Endothelial cell of umbilical vein (primary cell): ENCODE results near the gene IFNL3. TPM values are rescaled to one million over a fixed set of nuclear protein-coding genes. Genes with fewer than 3 reads are reported as not detected.

Experiments
- BruUV-seq: library from RNA; stranded (reverse); fragments of 400-500 nt; replicated peaks from 2 replicates; lab custom pipeline; 2021; lab: Mats Ljungman, UMichigan
- CTCF ChIA-PET: fragments of 300-600, 350-600 bp; sonication (Branson Sonifier 250); formaldehyde crosslinking; loops from one replicate; lab custom pipeline; 2021; ENCODE audit warnings: antibody characterized with exemption, inconsistent platforms; lab: Charles Lee
- POLR2A ChIA-PET: fragments of 300-600, 350-600 bp; sonication (Branson Sonifier 250); formaldehyde crosslinking; loops from one replicate; lab custom pipeline; 2021; ENCODE audit warnings: antibody characterized with exemption, inconsistent platforms; lab: Charles Lee
- DNase-seq: peaks from one replicate; pipeline ENCODE4 v3.0.0-alpha.2; 2011; ENCODE audit warnings: low read depth, low spot score
- FAIRE-seq: peaks from 2 replicates; lab custom pipeline; 2011; peaks lifted over from hg19 to GRCh38; lab: Jason Lieb, UNC
- H2AFZ ChIP-seq: 2 replicates; pipeline ENCODE4 v1.6.0; 2012; ENCODE audit warnings: low read depth, low read length, control low read depth, inconsistent platforms
- H3K27ac ChIP-seq: 2 replicates; pipeline ENCODE4 v1.5.1; 2011; ENCODE audit warnings: low read depth, mild to moderate bottlenecking, control low read depth, low read length, moderate library complexity; ENCODE audit not compliant: insufficient read depth
- H3K27me3 ChIP-seq, 2 experiments: 2 replicates each; pipeline versions ENCODE4 v1.6.0 to v1.6.1; 2011; ENCODE audit warnings: low read length in 2 of 2, mixed read lengths in 1 of 2; ENCODE audit not compliant: control insufficient read depth in 2 of 2, insufficient read depth in 2 of 2
- H3K36me3 ChIP-seq, 2 experiments: 2 replicates in 1 of 2; 3 replicates in 1 of 2; pipeline ENCODE4 v1.5.1; 2011; ENCODE audit warnings: low read length in 2 of 2, mild to moderate bottlenecking in 1 of 2, moderate library complexity in 1 of 2; ENCODE audit not compliant: control insufficient read depth in 2 of 2, insufficient read depth in 2 of 2; ENCODE audit errors: extremely low read depth in 1 of 2
- H3K4me1 ChIP-seq: 3 replicates; pipeline ENCODE4 v1.5.1; 2011; ENCODE audit warnings: mild to moderate bottlenecking, low read length; ENCODE audit not compliant: control insufficient read depth, insufficient read depth; ENCODE audit errors: extremely low read depth
- H3K4me2 ChIP-seq: 2 replicates; pipeline ENCODE4 v1.6.1; 2011; ENCODE audit warnings: low read length, control low read depth, mixed read lengths; ENCODE audit not compliant: insufficient read depth
- H3K4me3 ChIP-seq, 3 experiments: fragments of 200-600 bp in 1 of 3; sonication (generic), shearing (Covaris generic) in 1 of 3; replicated peaks in 1 of 3; 2 replicates each; pipeline ENCODE4 v1.5.1; 2011 to 2016; ENCODE audit warnings: control low read depth in 3 of 3, low read length in 3 of 3, mild to moderate bottlenecking in 2 of 3, inconsistent platforms in 1 of 3, low read depth in 1 of 3, moderate library complexity in 1 of 3; ENCODE audit not compliant: insufficient read depth in 1 of 3
- H3K79me2 ChIP-seq: 2 replicates; pipeline ENCODE4 v1.6.0; 2012; ENCODE audit warnings: low read length, inconsistent platforms; ENCODE audit not compliant: control insufficient read depth, insufficient read depth
- H3K9ac ChIP-seq: replicated peaks from 2 replicates; pipeline ENCODE3; 2011; ENCODE audit warnings: low read length, control low read depth; ENCODE audit not compliant: insufficient read depth; ENCODE audit errors: extremely low read depth
- H3K9me1 ChIP-seq: replicated peaks from 3 replicates; pipeline ENCODE4 v1.6.0; 2011; ENCODE audit warnings: mild to moderate bottlenecking, low read length; ENCODE audit not compliant: control insufficient read depth, insufficient read depth; ENCODE audit errors: extremely low read depth
- H3K9me3 ChIP-seq: replicated peaks from 2 replicates; pipeline ENCODE4 v1.5.1; 2012; ENCODE audit warnings: low read length, inconsistent platforms; ENCODE audit not compliant: control insufficient read depth, insufficient read depth
- H4K20me1 ChIP-seq: replicated peaks from 2 replicates; pipeline ENCODE3; 2011; ENCODE audit warnings: mild to moderate bottlenecking, low read length; ENCODE audit not compliant: control insufficient read depth, insufficient read depth; ENCODE audit errors: extremely low read depth
- EZH2 ChIP-seq: IDR thresholded peaks from 2 replicates; pipeline ENCODE4 v1.6.1; 2012; ENCODE audit warnings: borderline replicate concordance, low read depth, mild to moderate bottlenecking, moderate library complexity, low read length, inconsistent platforms; ENCODE audit not compliant: severe bottlenecking
- FOS ChIP-seq: IDR thresholded peaks from 2 replicates; pipeline ENCODE4 v1.6.1; 2011; ENCODE audit warnings: mild to moderate bottlenecking, low read length, moderate library complexity, borderline replicate concordance; ENCODE audit not compliant: insufficient read depth
- GATA2 ChIP-seq: IDR thresholded peaks from 2 replicates; pipeline ENCODE4 v1.7.0; 2011; ENCODE audit warnings: low read depth, mild to moderate bottlenecking, moderate library complexity, mixed read lengths, low read length; ENCODE audit not compliant: insufficient read length, insufficient read depth
- JUN ChIP-seq: IDR thresholded peaks from 2 replicates; pipeline ENCODE4 v1.6.1; 2011; ENCODE audit warnings: borderline replicate concordance, low read depth; ENCODE audit not compliant: insufficient read length, insufficient read depth
- MYC ChIP-seq: IDR thresholded peaks from one replicate; pipeline ENCODE4 v1.6.1; 2011; ENCODE audit warnings: mild to moderate bottlenecking, low read depth, low read length
- POLR2A ChIP-seq: IDR thresholded peaks from 2 replicates; pipeline ENCODE4 v1.6.1; 2012; ENCODE audit warnings: low read depth, mild to moderate bottlenecking, control low read depth, low read length
- POLR2AphosphoS5 ChIP-seq: IDR thresholded peaks from 2 replicates; pipeline ENCODE4 v1.6.1; 2012; ENCODE audit warnings: low read depth, mild to moderate bottlenecking, control low read depth, low read length, moderate library complexity; ENCODE audit not compliant: insufficient read depth
- dilution Hi-C: fragments of 300-500 bp; cut with MboI; formaldehyde crosslinking; loops from one replicate; pipeline ENCODE4 v1.15.0; 2019; ENCODE audit warnings: low sequenced_read_pairs; ENCODE audit not compliant: extremely low pct_ligation_motif_present
- intact Hi-C: fragments of 100-400 bp; cut with micrococcal nuclease; formaldehyde crosslinking; loops from one replicate; pipeline ENCODE4 v1.10.0; 2022
- polyA plus RNA-seq, 4 experiments: library from polyadenylated mRNA; depleted of rRNA in 3 of 4; stranded (reverse) in 3 of 4; unstranded in 1 of 4; fragments of >200 nt; gene quantifications; 2 replicates each; pipeline versions ENCODE4 v1.2.1 to v1.2.3, GENCODE V29; 2011 to 2012; ENCODE audit warnings: missing spikeins in 1 of 4
- total RNA-seq: library from RNA; stranded (reverse); gene quantifications from 2 replicates; pipeline ENCODE4 v1.2.3, GENCODE V29; 2021
- TF ChIP-seq, protein P1 (sequence below), 2 donors: IDR thresholded peaks; 1 replicate in 1 of 2; 2 replicates in 1 of 2; pipeline ENCODE4 v1.5.1; 2011; ENCODE audit warnings: low read length in 2 of 2, mild to moderate bottlenecking in 2 of 2, moderate library complexity in 2 of 2, control low read depth in 1 of 2, inconsistent platforms in 1 of 2, low read depth in 1 of 2; ENCODE audit not compliant: insufficient read depth in 1 of 2; ENCODE audit errors: extremely low read depth in 1 of 2
- TF ChIP-seq, protein P2 (sequence below): IDR thresholded peaks from 2 replicates; pipeline ENCODE4 v1.6.1; 2011; ENCODE audit not compliant: insufficient read depth, insufficient read length

IFNL3 gene
- total and polyA plus RNA-seq, 2 donors (not counting 3 experiments of a cell fraction or from before 2014, with no cell fraction given), result not detected

- POLR2A ChIA-PET, result no interaction called here
- Histone ChIP-seq H3K36me3 (no peaks in the 10 kb centered on the region), H3K4me2 (no peak overlapping the region), H3K27ac (no peak overlapping the region), H3K4me3 (no peak overlapping the region), H3K9me3 (no peaks in the 10 kb centered on the region), H3K79me2 (no peaks in the 10 kb centered on the region), H4K20me1 (no peaks in the 10 kb centered on the region), H3K27me3 (peaks cover 28 to 34% of the 10 kb centered on the region in 2 experiments), H3K9me1 (no peaks in the 10 kb centered on the region), H3K9ac (no peak overlapping the region), H3K4me1 (no peaks in the 10 kb centered on the region), H2AFZ (no peak overlapping the region)
- TF ChIP-seq POLR2A, result no peak
- TF ChIP-seq EZH2, result no peak
- TF ChIP-seq MYC, result no peak
- no peak for TF ChIP-seq POLR2AphosphoS5
- no peak for TF ChIP-seq JUN
- TF ChIP-seq, protein P1, sequence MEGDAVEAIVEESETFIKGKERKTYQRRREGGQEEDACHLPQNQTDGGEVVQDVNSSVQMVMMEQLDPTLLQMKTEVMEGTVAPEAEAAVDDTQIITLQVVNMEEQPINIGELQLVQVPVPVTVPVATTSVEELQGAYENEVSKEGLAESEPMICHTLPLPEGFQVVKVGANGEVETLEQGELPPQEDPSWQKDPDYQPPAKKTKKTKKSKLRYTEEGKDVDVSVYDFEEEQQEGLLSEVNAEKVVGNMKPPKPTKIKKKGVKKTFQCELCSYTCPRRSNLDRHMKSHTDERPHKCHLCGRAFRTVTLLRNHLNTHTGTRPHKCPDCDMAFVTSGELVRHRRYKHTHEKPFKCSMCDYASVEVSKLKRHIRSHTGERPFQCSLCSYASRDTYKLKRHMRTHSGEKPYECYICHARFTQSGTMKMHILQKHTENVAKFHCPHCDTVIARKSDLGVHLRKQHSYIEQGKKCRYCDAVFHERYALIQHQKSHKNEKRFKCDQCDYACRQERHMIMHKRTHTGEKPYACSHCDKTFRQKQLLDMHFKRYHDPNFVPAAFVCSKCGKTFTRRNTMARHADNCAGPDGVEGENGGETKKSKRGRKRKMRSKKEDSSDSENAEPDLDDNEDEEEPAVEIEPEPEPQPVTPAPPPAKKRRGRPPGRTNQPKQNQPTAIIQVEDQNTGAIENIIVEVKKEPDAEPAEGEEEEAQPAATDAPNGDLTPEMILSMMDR (IDR thresholded peaks at IDR 0.05; ENCODE audit: extremely low read depth in 1 of 2, insufficient read depth in 1 of 2, low read depth in 1 of 2, low read length in 2 of 2), result no peak
- no peak for TF ChIP-seq GATA2
- TF ChIP-seq, protein P2, sequence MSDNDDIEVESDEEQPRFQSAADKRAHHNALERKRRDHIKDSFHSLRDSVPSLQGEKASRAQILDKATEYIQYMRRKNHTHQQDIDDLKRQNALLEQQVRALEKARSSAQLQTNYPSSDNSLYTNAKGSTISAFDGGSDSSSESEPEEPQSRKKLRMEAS, result no peak
- no peak for TF ChIP-seq FOS
- intact Hi-C loops (loop anchor here (5.0 kb wide), 1 partner anchor 143 kb away; no protein-coding TSS in a partner anchor), dilution Hi-C loops (no loop called here)
- CTCF ChIA-PET, result no interaction called here
- no peak for DNase-seq
- BruUV-seq, result no TSS peak
- no peak for FAIRE-seq
Observed at GRCh38 chr19:39194832-39195542, 49.8 kb downstream of the IFNL3 start.
